ENCODE measurements around the gene ANKRD11.

The ANKRD11 gene

DNA sequence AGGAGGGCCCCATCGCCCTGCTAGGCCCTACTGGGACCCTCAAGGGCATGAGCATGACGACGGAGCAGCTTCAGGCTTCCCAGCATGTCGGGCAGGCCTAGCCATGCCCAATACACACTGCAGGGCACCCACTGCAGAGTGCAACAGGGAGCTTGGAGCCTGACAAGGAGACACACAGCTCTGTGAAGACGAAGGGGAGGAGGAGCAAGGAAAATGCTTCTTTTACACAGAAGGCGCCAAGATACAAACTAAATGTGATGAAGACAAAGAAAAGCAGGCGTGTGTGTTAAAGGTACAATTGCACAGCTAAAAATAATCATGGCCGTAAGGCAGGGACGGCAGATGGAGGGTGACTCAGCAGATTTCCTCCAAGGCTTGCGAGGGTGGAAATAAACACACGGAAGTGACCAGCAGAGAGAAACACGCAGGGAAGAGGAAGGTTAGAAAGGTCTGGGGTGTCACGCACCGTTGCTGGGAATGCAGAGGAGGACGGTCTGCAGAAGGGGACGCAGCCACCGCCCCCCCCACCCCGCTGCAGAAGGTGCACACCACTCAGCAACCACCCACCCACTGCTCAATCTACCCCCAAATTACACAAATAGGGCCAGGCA is 164.4 kb downstream of the ANKRD11 start:
- no peaks in the 10 kb centered on the region for H3F3A ChIP-seq (ENCODE audit: control insufficient read depth, insufficient read depth)
- H3K4me3 ChIP-seq (ENCODE audit: low read length) = no peak overlapping the region; the same call in 1 of the 2 replicates
- peaks cover 12% of the 10 kb centered on the region for H3K36me3 ChIP-seq (ENCODE audit: control insufficient read depth, low read length)
- H3K9me3 ChIP-seq (ENCODE audit: control insufficient read depth, insufficient read depth, low read length) = no peaks in the 10 kb centered on the region
- peaks cover 99% of the 10 kb centered on the region for H3K79me2 ChIP-seq (ENCODE audit: control insufficient read depth, low read length)
- H3K27ac ChIP-seq (ENCODE audit: low read depth, low read length) = no peak overlapping the region
- TF ChIP-seq, protein P1, sequence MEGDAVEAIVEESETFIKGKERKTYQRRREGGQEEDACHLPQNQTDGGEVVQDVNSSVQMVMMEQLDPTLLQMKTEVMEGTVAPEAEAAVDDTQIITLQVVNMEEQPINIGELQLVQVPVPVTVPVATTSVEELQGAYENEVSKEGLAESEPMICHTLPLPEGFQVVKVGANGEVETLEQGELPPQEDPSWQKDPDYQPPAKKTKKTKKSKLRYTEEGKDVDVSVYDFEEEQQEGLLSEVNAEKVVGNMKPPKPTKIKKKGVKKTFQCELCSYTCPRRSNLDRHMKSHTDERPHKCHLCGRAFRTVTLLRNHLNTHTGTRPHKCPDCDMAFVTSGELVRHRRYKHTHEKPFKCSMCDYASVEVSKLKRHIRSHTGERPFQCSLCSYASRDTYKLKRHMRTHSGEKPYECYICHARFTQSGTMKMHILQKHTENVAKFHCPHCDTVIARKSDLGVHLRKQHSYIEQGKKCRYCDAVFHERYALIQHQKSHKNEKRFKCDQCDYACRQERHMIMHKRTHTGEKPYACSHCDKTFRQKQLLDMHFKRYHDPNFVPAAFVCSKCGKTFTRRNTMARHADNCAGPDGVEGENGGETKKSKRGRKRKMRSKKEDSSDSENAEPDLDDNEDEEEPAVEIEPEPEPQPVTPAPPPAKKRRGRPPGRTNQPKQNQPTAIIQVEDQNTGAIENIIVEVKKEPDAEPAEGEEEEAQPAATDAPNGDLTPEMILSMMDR (IDR thresholded peaks at IDR 0.05; ENCODE audit: low read depth, low read length, poor library complexity, severe bottlenecking) = no peak
- TF ChIP-seq EZH2phosphoT487 (IDR thresholded peaks at IDR 0.05; ENCODE audit: borderline replicate concordance, low read length) = no peak
- peaks cover 55% of the 10 kb centered on the region for H3K4me1 ChIP-seq (ENCODE audit: control insufficient read depth, low read length)
- no peaks in the 10 kb centered on the region for H3K27me3 ChIP-seq (ENCODE audit: control insufficient read depth, low read length)
- H3K4me2 ChIP-seq (ENCODE audit: low read length) = peak overlapping the region; percentile 43
- H4K20me1 ChIP-seq (ENCODE audit: control insufficient read depth, insufficient read depth, low read depth, low read length) = peaks cover 57% of the 10 kb centered on the region
- H3K9me2 ChIP-seq (replicated peaks; ENCODE audit: control insufficient read depth, low read length) = no peaks in the 10 kb centered on the region

DNA sequence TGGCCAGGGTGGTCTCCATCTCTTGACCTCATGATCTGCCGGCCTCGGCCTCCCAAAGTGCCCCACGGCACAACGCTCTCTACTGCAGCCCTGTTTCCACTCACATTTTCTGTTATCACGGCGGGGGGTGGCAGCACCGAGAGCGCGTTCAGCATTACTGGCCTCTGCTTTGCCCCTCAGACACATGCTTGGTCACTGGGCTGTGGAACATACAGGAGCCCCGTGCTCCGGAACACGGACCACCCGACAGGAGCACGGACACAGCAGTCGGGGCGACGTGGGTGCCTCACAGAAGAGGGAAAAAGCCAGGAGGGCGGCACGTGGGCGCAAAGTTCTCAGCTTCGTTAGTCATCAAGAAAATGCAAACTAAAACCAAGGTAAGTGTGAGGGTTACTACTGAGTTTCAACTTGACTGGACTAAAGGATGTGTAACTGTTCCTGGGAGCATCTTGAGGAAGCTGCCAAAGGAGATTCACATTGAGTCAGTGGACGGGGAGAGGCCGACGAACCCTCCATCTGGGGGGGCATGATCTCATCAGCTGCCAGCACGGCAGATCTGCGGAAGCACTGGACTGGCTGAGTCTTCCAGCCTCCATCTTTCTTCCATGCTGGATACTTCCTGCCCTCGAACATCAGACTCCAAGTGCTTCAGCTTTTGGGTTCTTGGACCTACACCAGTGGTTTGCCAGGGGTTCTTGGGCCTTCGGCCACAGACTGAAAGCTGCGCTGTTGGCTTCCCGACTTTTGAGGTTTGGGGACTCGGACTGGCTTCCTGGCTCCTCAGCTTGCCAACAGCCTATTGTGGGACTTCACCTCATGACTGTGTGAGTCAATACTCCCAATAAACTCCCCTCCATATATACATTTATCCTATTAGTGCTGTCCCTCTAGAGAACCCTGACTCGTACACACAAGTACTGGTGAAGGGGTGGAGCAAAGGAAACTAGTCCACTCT is 166.0 kb downstream of the ANKRD11 start:
- Histone ChIP-seq H3F3A (ENCODE audit: control insufficient read depth, insufficient read depth) (no peaks in the 10 kb centered on the region), H3K27me3 (ENCODE audit: control insufficient read depth, low read length) (no peaks in the 10 kb centered on the region), H4K20me1 (ENCODE audit: control insufficient read depth, insufficient read depth, low read depth, low read length) (peaks cover 70% of the 10 kb centered on the region), H3K36me3 (ENCODE audit: control insufficient read depth, low read length) (peaks cover 12% of the 10 kb centered on the region), H3K9me3 (ENCODE audit: control insufficient read depth, insufficient read depth, low read length) (no peaks in the 10 kb centered on the region), H3K4me2 (ENCODE audit: low read length) (no peak overlapping the region), H3K27ac (ENCODE audit: low read depth, low read length) (no peak overlapping the region), H3K79me2 (ENCODE audit: control insufficient read depth, low read length) (peaks cover 100% of the 10 kb centered on the region), H3K9me2 (replicated peaks; ENCODE audit: control insufficient read depth, low read length) (no peaks in the 10 kb centered on the region), H3K4me1 (ENCODE audit: control insufficient read depth, low read length) (peaks cover 62% of the 10 kb centered on the region), H3K4me3 (ENCODE audit: low read length) (no peak overlapping the region)
- TF ChIP-seq, protein P1 (IDR thresholded peaks at IDR 0.05; ENCODE audit: low read depth, low read length, poor library complexity, severe bottlenecking) = no peak
- no peak for TF ChIP-seq EZH2phosphoT487 (IDR thresholded peaks at IDR 0.05; ENCODE audit: borderline replicate concordance, low read length)

DNA sequence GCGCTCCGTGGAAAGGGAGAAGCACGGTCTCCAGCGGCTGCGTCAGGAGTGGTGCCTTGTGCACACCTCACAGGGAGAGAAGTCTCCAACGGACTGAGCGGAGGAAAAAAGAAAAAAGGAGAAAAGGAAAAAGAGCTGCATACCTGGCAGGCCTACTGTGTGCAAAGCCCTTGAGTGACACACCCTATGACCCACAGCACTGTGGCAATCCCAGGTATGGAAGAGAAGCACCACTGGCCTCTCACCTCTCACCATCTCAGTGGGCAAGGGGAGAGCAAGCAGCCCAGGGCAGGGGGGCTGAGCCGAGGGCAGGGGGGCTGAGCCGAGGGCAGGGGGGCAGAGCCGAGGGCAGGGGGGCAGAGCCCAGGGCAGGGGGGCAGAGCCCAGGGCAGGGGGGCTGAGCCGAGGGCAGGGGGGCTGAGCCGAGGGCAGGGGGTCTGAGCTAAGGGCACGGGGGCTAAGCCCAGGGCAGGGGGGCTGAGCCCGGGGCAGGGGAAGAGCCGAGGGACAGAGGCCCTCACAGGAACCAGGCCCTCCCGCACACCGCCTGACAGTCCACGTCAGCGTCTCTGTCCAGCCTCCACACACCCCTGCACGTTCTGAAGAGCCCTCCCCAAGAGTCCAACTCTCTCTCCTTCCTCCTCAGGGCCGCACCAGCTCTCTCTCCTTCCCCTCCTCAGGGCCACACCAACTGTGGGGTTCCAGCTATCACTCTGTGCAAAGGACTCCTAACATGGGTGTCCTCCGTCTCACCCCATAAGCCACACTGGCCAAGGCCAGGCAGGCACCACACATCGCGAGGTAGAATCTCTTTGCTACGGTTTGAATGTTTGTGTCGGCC is 167.0 kb downstream of the ANKRD11 start:
- Histone ChIP-seq H3K9me3 (ENCODE audit: control insufficient read depth, insufficient read depth, low read length) (no peaks in the 10 kb centered on the region), H3K36me3 (ENCODE audit: control insufficient read depth, low read length) (peaks cover 6% of the 10 kb centered on the region), H3K9me2 (replicated peaks; ENCODE audit: control insufficient read depth, low read length) (no peaks in the 10 kb centered on the region), H3K4me3 (ENCODE audit: low read length) (no peak overlapping the region), H4K20me1 (ENCODE audit: control insufficient read depth, insufficient read depth, low read depth, low read length) (peaks cover 71% of the 10 kb centered on the region), H3F3A (ENCODE audit: control insufficient read depth, insufficient read depth) (no peaks in the 10 kb centered on the region), H3K4me1 (ENCODE audit: control insufficient read depth, low read length) (peaks cover 72% of the 10 kb centered on the region), H3K4me2 (ENCODE audit: low read length) (no peak overlapping the region), H3K27me3 (ENCODE audit: control insufficient read depth, low read length) (no peaks in the 10 kb centered on the region), H3K27ac (ENCODE audit: low read depth, low read length) (no peak overlapping the region), H3K79me2 (ENCODE audit: control insufficient read depth, low read length) (peaks cover 100% of the 10 kb centered on the region)
- TF ChIP-seq, protein P1 (IDR thresholded peaks at IDR 0.05; ENCODE audit: low read depth, low read length, poor library complexity, severe bottlenecking) = no peak
- TF ChIP-seq EZH2phosphoT487 (IDR thresholded peaks at IDR 0.05; ENCODE audit: borderline replicate concordance, low read length) = no peak

All from DOHH2 (cell line).